ENCODE results near the gene CCNJL.

DNA sequence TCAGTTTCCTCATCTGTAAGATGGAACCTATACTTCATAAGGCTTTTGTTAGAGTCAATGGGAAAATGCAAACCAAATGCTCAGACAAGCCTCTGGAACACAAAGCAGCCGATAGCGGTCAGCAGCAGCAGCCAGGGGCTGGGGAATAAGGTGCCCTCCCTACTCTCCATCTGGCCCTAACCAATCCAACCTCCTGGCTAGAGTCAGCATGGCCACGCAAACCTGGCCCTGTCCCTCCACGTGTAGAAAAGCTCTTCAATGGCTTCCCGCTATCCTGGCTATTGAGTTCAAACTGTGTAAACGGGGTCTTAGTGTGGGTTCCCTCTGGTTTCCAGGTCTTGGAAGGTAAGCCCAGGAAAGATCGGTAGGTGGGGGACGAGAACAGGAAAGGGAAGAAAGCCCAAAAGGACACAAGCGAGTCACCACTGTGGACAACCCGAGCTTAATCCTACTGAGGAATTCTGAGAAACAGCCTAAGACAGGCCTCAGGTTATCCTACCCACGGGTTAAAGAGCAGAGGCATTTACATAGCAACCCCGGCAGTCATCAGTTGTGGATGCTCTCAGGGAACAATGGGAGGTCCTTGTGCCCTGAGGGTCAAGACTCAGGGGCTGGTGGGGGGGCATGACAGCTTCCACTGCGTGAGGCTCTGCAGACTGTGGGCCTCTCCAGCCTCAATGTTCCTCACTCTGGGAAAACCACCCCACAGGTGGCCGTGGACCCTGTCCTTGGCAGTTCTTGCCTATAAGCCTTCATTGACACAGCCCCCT is 52.2 kb downstream of the CCNJL start:
- TF ChIP-seq, protein P1, sequence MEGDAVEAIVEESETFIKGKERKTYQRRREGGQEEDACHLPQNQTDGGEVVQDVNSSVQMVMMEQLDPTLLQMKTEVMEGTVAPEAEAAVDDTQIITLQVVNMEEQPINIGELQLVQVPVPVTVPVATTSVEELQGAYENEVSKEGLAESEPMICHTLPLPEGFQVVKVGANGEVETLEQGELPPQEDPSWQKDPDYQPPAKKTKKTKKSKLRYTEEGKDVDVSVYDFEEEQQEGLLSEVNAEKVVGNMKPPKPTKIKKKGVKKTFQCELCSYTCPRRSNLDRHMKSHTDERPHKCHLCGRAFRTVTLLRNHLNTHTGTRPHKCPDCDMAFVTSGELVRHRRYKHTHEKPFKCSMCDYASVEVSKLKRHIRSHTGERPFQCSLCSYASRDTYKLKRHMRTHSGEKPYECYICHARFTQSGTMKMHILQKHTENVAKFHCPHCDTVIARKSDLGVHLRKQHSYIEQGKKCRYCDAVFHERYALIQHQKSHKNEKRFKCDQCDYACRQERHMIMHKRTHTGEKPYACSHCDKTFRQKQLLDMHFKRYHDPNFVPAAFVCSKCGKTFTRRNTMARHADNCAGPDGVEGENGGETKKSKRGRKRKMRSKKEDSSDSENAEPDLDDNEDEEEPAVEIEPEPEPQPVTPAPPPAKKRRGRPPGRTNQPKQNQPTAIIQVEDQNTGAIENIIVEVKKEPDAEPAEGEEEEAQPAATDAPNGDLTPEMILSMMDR (IDR thresholded peaks at IDR 0.05) = no peak
- TF ChIP-seq, protein P2, sequence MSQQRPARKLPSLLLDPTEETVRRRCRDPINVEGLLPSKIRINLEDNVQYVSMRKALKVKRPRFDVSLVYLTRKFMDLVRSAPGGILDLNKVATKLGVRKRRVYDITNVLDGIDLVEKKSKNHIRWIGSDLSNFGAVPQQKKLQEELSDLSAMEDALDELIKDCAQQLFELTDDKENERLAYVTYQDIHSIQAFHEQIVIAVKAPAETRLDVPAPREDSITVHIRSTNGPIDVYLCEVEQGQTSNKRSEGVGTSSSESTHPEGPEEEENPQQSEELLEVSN (IDR thresholded peaks at IDR 0.05; ENCODE audit: borderline replicate concordance, low read depth) = no peak
- TF ChIP-seq RNF2 (IDR thresholded peaks at IDR 0.05; ENCODE audit: borderline replicate concordance, low read depth) (no peak), MYC (IDR thresholded peaks at IDR 0.05; ENCODE audit: borderline replicate concordance, low read length) (no peak)

Data from A549 (cell line).